H54 (cell line): ENCODE data around the gene ISL1.

Source experiments
- DNase-seq: peaks from one replicate; pipeline ENCODE4 v3.0.0; 2011; ENCODE audit warnings: low spot score, mixed read lengths; ENCODE audit not compliant: insufficient read length
- FAIRE-seq: peaks from 3 replicates; lab custom pipeline; 2011; peaks lifted over from hg19 to GRCh38; lab: Jason Lieb, UNC
- POLR2A ChIP-seq: IDR thresholded peaks from 2 replicates; pipeline ENCODE4 v1.6.1; 2011; ENCODE audit warnings: low read depth, mild to moderate bottlenecking, low read length

Gene ISL1

GRCh38 chr5:51394609-51395008 is 11.4 kb downstream of the ISL1 start:
- FAIRE-seq (no peak), DNase-seq (no peak)
- TF ChIP-seq POLR2A, result no peak

GRCh38 chr5:51395245-51395644 is 12.0 kb downstream of the ISL1 start:
- DNase-seq (no peak), FAIRE-seq (no peak)
- TF ChIP-seq POLR2A, result no peak

DNA sequence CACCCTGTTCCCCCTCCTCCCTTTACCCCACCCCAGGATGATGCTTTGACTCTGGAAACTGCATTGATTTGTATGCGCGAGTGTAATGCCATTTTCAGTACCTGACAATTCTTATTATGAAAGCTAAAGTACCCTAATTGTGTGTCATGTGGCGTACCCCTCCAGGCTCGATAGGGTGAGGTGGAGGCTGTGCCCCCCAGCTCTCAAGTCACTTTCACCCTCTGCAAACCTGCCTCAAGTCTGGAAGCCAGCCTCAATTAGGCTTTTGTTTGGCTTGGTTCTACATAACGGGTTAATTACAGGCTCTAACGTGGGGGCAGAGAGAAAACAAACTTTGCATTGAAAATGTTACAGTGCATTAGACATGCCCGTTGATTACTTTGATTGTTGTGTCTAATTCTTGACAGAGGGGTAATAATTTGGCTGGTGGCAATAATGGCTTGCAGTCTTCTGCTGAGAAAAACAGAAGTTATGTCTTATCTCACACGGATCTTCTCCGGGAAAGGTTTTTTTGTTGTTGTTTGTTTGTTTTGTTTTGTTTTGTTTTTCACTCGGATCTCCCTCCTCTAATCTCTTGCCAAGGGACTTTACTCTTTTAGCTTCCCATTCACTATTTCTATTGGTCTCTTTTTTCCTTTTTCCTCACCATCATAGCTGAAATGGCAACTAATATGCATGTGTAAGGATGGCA is 12.6 kb downstream of the ISL1 start:
- TF ChIP-seq POLR2A, result no peak
- no peak for DNase-seq
- FAIRE-seq, result no peak

- FAIRE-seq (no peak), DNase-seq (no peak)
- no peak for TF ChIP-seq POLR2A
Measured at GRCh38 chr5:51396797-51397196, 13.5 kb downstream of the ISL1 start.

- DNase-seq (no peak), FAIRE-seq (no peak)
- TF ChIP-seq POLR2A, result no peak
Measured at GRCh38 chr5:51397996-51398395, 14.7 kb downstream of the ISL1 start.

- TF ChIP-seq POLR2A, result no peak
- no peak for FAIRE-seq
- no peak for DNase-seq
Measured at GRCh38 chr5:51398875-51399642, 15.8 kb downstream of the ISL1 start.

DNA sequence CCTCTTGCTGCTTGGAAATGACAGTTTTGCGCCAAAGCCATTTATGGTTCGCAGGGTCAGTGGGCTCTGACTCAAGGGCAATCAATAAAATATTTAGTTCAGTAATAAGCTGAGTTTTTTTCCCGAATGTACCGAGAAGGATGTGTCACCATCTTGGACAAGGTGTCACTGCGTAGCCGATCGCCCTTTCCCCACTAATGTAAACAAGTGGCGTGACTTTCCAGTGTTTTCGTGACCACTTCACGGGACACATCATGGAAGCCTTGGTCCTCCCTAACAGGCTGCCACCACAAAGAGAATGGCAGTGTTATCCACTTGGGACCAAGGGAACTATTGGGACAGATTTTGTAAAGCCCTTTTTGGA is 16.4 kb downstream of the ISL1 start:
- DNase-seq (no peak), FAIRE-seq (no peak)
- no peak for TF ChIP-seq POLR2A

DNA sequence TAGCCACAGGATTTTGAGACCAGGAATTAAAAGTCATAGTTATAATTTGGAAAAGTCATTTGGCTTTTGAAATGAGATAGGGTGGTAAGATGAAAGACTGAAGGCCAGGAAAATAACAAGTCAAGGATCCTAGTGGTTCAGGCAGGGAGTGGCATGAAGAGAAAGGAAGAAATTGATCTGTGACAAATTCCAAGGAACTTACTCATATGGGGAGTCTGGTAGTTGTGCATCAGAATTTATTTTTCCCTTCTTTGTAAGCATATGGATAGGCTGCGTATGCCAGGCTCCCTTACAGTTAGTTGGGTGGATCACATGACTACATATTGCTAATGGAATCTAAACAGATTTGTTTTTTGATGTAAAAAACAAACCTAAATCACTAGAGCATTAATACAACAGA is 21.0 kb downstream of the ISL1 start:
- FAIRE-seq (no peak), DNase-seq (no peak)
- TF ChIP-seq POLR2A, result no peak

- DNase-seq (no peak), FAIRE-seq (no peak)
- TF ChIP-seq POLR2A, result no peak
Measured at GRCh38 chr5:51411921-51412325, 28.7 kb downstream of the ISL1 start.

DNA sequence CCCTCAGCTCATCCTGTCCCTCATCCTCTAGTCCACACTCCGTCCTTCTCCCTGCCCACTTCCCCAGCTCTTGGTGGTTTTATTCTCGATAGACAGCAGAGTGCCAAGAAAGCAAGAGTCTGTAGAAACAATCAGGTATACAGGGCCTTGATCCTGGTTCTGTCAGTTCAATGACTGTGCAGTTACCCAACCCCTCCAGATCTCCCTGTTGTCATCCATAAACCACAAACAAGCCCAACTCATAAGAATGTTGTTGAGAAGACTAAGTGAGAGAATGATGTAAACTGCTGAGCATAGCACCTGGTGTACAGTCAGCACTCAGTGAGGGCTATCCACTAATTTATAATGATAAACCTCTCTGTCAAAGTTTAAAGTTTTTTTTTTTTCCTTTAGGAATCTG is 31.3 kb downstream of the ISL1 start:
- DNase-seq (no peak), FAIRE-seq (no peak)
- TF ChIP-seq POLR2A, result no peak

DNA sequence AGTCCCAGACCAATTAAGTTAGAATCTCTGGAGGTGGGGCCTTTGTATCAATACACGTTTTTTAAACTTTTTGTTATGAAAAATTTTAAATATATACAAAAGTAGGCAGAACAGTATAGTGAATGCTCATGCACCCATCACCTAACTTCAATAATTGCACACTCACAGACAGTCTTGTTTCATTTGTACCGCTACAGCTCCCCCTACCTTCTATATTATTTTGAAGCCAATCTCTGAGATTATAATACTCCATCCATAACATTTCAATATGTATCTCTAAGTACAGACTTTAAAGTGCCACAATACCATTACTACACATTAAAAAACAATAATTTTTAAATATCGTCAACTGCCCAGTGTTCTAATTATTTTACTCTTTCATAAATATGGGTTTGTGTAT is 32.9 kb downstream of the ISL1 start:
- DNase-seq (no peak), FAIRE-seq (no peak)
- no peak for TF ChIP-seq POLR2A

DNA sequence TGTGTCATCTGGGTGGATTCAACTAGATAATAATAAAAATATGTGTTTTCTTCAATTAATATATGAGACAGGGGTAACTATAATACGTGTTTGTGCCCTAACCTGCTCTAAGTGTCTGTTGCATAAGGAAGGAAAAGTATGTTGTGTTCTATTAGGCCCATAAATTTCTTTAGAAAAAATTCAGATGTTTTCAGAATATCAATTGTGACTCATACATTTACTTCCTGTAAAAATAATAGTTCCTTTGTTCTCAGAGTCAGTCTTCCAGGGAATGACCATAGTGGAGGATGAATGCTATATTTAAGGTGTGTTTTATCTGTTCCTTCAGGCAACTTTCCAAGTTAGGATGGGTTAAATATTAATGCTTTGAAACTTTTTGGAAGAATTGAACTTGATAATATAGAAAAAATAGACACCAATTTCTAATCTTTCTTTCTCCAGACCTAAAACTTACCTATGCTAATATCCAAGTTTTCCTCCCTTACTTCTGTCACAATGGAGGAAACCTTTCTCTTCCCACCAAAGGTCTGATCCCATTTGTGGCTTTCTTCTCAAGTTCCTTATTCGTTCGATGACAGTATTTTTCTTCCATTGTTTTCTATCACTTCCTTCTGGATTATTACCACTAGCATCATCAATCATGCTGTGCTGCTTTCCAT is 49.9 kb downstream of the ISL1 start:
- DNase-seq (no peak), FAIRE-seq (no peak)
- no peak for TF ChIP-seq POLR2A

DNA sequence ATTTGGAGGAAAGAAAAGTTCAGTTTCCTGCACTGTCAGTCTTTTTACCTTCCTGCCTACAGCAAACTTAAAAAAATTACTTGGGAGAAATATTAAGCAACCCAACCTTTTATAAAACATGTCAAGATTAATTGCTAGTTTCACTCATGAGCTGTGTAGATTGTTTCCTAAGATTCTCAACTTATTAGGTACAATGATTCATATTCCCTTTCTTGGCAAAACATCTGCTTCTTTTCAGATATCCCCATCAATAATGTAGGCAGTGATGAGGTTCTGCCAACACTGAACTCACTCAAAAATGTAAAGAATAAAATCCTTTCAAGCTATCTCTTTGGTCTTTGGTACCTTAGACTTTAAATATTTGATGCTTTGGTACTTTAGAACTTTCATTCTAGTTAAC is 56.0 kb downstream of the ISL1 start:
- no peak for FAIRE-seq
- no peak for DNase-seq
- TF ChIP-seq POLR2A, result no peak
